NOMO-1 treated with dmso at 0.1 percent for 144 hours (cell line): Measurements from ENCODE around the gene RAVER2.

ENCODE experiments used
- DNase-seq: peaks from one replicate; lab custom pipeline; 2025; ENCODE audit not compliant: unreplicated experiment; lab: John Stamatoyannopoulos, UW

The RAVER2 gene

DNA sequence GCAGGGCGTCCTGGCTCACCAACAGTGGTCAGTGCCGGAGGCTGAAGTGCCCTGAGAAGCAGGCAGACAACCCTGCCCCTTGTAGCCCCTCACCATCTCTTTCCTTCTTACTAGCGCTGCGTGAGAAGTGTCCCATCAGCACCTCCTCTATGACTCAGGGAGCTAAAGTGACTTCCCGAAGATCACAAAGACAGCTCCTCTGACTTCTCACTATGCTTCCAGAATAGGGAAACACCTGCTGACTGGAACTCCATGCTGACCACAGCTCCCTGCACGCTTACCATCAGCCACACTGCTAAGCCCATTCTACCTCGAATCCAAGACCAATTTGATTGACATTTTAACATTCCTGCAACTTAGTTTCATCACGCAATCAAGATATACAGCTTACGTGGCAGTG, 128.7 kb downstream of the RAVER2 start:
- DNase-seq: no peak

GRCh38 chr1:64874666-64875065, 129.8 kb downstream of the RAVER2 start:
- DNase-seq: no peak

- no peak for DNase-seq
Observed at GRCh38 chr1:64875101-64875500, 130.2 kb downstream of the RAVER2 start.

- DNase-seq: no peak
Observed at GRCh38 chr1:64875606-64876005, 130.7 kb downstream of the RAVER2 start.

DNA sequence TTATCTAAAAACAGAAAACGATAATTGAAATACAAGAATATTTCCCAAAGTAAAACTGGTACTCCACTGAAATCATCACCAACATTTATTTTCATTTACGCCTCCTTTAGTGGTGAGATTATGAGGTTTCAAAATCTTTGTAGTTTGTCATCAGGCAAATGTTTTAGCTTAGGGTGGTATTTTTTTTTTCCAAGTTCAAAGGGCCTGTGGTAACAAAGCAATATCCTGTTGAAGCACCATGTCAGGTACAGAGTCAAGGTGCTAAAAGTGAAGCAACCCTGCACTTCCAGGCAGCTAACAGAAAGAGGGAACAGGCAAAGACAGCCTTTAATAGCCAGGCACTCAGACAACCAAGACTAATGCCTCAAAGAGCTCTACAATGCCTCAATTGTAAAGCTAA, 132.3 kb downstream of the RAVER2 start:
- no peak for DNase-seq

- no peak for DNase-seq
Observed at GRCh38 chr1:64877598-64877997, 132.7 kb downstream of the RAVER2 start.

- no peak for DNase-seq
Observed at GRCh38 chr1:64878090-64878489, 133.2 kb downstream of the RAVER2 start.

- DNase-seq: no peak
Observed at GRCh38 chr1:64878931-64879611, 134.2 kb downstream of the RAVER2 start.

- DNase-seq: no peak
Observed at GRCh38 chr1:64880449-64880848, 135.6 kb downstream of the RAVER2 start.

GRCh38 chr1:64881281-64881680, 136.4 kb downstream of the RAVER2 start:
- no peak for DNase-seq
